ENCODE results near the gene IFIT1. TPM values are rescaled to one million over a fixed set of nuclear protein-coding genes. Genes with fewer than 3 reads are reported as not detected.

Gene IFIT1
- total RNA-seq, 1 donor from 2014 or later: 2.4 TPM

- H3K4me3 Mint-ChIP-seq: no peak overlapping the region
- H3K27ac Mint-ChIP-seq (ENCODE audit: unreplicated experiment): no peak overlapping the region
- DNase-seq (ENCODE audit: low read depth, low spot score): no peak
- TF ChIP-seq, protein P1, sequence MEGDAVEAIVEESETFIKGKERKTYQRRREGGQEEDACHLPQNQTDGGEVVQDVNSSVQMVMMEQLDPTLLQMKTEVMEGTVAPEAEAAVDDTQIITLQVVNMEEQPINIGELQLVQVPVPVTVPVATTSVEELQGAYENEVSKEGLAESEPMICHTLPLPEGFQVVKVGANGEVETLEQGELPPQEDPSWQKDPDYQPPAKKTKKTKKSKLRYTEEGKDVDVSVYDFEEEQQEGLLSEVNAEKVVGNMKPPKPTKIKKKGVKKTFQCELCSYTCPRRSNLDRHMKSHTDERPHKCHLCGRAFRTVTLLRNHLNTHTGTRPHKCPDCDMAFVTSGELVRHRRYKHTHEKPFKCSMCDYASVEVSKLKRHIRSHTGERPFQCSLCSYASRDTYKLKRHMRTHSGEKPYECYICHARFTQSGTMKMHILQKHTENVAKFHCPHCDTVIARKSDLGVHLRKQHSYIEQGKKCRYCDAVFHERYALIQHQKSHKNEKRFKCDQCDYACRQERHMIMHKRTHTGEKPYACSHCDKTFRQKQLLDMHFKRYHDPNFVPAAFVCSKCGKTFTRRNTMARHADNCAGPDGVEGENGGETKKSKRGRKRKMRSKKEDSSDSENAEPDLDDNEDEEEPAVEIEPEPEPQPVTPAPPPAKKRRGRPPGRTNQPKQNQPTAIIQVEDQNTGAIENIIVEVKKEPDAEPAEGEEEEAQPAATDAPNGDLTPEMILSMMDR (conservative IDR thresholded peaks at IDR 0.05): no peak
- no peaks in the 10 kb centered on the region for H3K27me3 Mint-ChIP-seq (ENCODE audit: low read depth)
- no peaks in the 10 kb centered on the region for H3K36me3 Mint-ChIP-seq (ENCODE audit: low read depth)
- H3K9me3 Mint-ChIP-seq: no peaks in the 10 kb centered on the region
- H3K4me1 Mint-ChIP-seq: peaks cover 19% of the 10 kb centered on the region
These were observed 18.3 kb upstream of the IFIT1 start for GRCh38 chr10:89373916-89374711.

DNA sequence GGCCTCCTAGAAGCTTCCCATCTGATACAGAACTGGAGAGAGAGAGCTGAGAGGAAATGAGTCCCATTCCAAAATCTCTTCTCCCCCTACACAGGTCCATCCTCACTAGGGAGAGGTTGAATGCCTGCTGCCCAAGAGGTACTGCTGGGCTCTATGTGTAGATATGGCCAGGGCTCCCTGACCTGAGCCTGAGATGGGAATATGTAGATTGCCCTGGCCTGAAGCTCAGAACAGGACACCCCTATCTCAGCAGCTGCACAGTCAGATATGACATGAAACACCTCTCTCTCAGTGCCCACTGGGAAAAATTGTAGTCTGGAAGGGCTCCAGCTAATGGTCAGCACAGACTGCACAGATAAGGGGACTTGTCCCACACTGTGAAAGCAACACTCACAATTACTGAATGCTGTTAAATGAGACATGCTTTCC is 17.7 kb upstream of the IFIT1 start:
- TF ChIP-seq, protein P1 (conservative IDR thresholded peaks at IDR 0.05): no peak
- Mint-ChIP-seq H3K36me3 (ENCODE audit: low read depth) (no peaks in the 10 kb centered on the region), H3K4me3 (no peak overlapping the region), H3K27ac (ENCODE audit: unreplicated experiment) (no peak overlapping the region), H3K27me3 (ENCODE audit: low read depth) (no peaks in the 10 kb centered on the region), H3K4me1 (peaks cover 13% of the 10 kb centered on the region), H3K9me3 (no peaks in the 10 kb centered on the region)
- no peak for DNase-seq (ENCODE audit: low read depth, low spot score)

DNA sequence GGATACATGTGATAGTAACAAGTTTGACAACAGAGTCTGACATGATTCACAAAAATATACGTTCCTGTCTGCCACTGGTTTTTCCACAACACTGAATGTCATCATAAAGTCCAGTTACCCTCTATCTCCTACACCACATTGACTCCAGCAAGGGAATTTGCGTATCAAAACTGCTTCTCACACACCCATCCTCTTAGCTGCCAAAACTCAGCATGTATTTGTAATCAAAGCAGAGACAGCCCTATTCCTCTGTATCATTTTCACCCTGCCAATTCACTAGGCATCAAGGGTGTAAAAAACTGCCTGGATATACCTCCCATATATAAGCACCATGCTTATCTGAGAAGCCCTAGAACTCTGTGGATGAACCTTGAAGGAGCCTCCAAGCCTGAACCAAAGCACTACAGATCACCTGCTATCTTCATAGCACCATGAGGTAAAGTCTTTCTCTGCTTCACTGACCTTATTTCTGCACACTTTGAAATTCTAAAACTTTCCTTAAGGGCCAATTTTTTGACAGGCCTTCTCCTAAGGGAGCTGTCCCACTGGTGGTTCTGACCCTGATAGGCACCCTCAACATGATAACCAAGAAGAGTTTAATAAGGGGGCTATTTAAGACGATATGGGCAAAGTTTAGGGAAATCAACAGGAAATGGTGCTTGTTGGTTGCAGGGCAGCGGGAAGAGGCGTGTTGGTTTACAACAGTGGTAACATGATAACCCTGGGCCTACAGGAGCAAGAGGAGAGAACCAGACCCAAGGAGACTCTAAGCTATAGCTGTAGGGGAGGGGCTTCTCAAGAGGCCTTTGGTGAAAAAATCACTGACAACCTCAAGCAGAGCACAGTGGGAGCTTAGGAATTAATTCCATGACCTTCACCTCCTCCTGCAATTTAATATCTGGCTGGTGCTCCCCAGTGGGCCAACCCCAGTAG is 14.5 kb upstream of the IFIT1 start, which contains the start of gene IFIT1B:
Gene IFIT1B, plus strand, starts transcription at position 352 of the 933 bp plus-strand sequence. Its CDS starts 80 bp downstream, at position 432.
- Mint-ChIP-seq H3K4me3 (no peak within 1 kb of the TSS), H3K27me3 (ENCODE audit: low read depth) (no peaks in the 10 kb centered on the region), H3K36me3 (ENCODE audit: low read depth) (no peaks in the 10 kb centered on the region), H3K4me1 (peaks cover 12% of the 10 kb centered on the region), H3K9me3 (no peaks in the 10 kb centered on the region), H3K27ac (ENCODE audit: unreplicated experiment) (no peak within 1 kb of the TSS)
- TF ChIP-seq, protein P1 (conservative IDR thresholded peaks at IDR 0.05): no peak
- DNase-seq (ENCODE audit: low read depth, low spot score): no peak

- H3K36me3 Mint-ChIP-seq (ENCODE audit: low read depth): no peaks in the 10 kb centered on the region
- H3K4me1 Mint-ChIP-seq: peaks cover 6% of the 10 kb centered on the region
- no peak overlapping the region for H3K4me3 Mint-ChIP-seq
- no peaks in the 10 kb centered on the region for H3K27me3 Mint-ChIP-seq (ENCODE audit: low read depth)
- H3K9me3 Mint-ChIP-seq: no peaks in the 10 kb centered on the region
- no peak overlapping the region for H3K27ac Mint-ChIP-seq (ENCODE audit: unreplicated experiment)
- TF ChIP-seq, protein P1 (conservative IDR thresholded peaks at IDR 0.05): no peak
- DNase-seq (ENCODE audit: low read depth, low spot score): no peak
These were observed 13.3 kb upstream of the IFIT1 start for GRCh38 chr10:89379103-89379502.

- TF ChIP-seq, protein P1 (conservative IDR thresholded peaks at IDR 0.05): no peak
- no peak overlapping the region for H3K4me3 Mint-ChIP-seq
- no peaks in the 10 kb centered on the region for H3K9me3 Mint-ChIP-seq
- H3K36me3 Mint-ChIP-seq (ENCODE audit: low read depth): no peaks in the 10 kb centered on the region
- no peaks in the 10 kb centered on the region for H3K27me3 Mint-ChIP-seq (ENCODE audit: low read depth)
- H3K27ac Mint-ChIP-seq (ENCODE audit: unreplicated experiment): no peak overlapping the region
- no peak for DNase-seq (ENCODE audit: low read depth, low spot score)
- no peaks in the 10 kb centered on the region for H3K4me1 Mint-ChIP-seq
These were observed 9.7 kb upstream of the IFIT1 start for GRCh38 chr10:89382757-89383156.
